LoVo (cell line): ENCODE measurements around the gene SPATA33.

Source experiments
- DNase-seq: peaks from one replicate; pipeline ENCODE4 v3.0.0-alpha.2; 2016; ENCODE audit warnings: low spot score

Gene SPATA33

DNA sequence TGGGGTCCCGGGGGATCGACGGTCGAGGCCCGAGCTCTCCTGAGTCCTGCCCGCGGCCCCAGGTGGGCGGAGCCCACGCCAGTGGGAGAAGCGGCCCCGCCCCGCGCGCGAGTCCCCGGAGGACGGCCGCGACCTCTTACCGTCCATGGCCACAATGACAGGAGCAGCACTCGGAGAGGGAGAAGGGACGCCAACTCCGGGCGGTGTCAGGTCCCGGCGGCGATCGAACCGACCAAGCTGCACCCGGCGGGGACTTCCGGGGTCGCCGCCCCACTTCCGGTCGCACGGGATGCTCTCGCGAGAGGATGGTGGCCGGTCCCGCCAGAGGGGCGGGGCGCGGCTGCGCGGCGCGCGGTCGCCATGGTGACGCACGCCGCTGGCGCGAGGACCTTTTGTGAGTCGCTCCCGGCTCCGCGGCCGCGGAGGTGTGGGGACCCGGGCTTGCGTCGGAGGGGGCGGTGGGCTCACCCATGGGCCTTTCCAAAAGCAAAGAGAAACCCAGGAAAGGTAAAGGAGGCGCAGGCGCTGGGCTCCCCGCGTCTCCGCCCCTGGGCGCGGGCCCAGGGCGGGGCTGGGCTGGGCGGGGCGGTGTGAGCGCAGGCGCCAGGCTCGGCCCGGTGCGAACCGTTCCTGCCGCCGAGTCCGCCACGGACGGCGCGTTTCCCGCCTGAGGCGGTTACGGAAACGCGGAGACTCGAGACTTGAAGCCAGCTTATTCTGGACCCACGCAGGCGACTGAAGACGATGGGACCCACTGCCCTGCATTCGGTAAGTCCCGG, at the start of gene SPATA33, which contains the start of gene CHMP1A:
SPATA33 (plus strand) TSS at position 395 of the 779 bp plus-strand sequence; CDS start at position 471, 76 bp downstream.
CHMP1A (minus strand) TSS at position 267 of the 779 bp plus-strand sequence; CDS start at position 147, 120 bp downstream.
- DNase-seq = peak; percentile 91

DNA sequence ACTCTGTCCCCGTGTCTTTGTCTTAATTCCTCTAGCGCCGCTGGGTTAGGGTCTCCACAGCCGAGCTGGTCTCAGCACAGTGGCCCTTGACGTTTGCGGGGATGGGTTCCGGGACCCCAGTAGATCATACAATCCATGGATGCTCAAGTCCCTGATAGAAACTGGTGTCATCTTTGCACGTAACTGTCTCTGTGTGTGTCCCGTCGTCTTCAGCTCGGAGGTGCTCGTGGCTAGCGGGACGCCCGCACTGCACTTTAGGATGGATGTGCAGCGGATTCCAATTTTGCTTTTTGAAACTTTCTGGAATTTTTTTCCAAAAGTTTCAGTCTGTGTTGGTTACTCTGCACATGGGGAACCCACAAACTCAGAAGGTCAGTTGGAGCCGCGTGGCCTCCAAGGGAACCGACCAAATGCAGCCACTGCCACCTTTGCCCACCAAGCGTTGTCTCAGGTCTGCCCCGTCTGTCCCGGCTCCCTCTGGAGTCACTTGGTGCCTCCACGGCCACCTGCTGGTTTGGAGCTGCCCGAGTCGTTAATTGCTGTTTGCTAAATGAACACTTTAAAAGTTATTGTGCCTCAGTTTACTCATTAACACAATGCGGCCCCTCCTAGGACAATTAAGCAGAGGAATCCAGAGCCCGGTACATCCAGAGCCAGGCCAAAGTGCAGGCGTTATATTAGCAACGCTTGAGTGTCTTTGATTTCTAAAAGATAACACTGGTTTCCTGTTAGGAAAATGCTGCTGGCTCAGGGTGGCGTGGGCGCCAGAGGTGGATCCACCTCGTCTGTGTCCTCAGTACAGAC, 49.5 kb upstream of the SPATA33 start:
- DNase-seq = no peak

DNA sequence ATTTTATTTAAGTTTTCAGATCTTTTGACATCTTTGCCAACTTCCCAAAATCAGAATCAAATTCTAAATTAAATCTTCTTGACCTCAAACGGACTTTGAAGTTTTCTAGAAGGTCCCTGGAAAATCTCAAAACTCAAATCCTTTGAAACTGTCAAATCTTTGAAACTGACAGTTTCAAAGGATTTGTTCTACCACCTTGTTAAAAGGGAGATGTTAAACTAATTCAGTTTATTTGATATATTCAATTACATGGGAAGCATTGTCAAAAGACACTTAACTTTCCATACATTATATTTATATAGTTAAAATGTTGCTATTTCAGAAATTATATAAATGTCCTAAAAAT, 47.6 kb upstream of the SPATA33 start:
- DNase-seq = no peak

DNA sequence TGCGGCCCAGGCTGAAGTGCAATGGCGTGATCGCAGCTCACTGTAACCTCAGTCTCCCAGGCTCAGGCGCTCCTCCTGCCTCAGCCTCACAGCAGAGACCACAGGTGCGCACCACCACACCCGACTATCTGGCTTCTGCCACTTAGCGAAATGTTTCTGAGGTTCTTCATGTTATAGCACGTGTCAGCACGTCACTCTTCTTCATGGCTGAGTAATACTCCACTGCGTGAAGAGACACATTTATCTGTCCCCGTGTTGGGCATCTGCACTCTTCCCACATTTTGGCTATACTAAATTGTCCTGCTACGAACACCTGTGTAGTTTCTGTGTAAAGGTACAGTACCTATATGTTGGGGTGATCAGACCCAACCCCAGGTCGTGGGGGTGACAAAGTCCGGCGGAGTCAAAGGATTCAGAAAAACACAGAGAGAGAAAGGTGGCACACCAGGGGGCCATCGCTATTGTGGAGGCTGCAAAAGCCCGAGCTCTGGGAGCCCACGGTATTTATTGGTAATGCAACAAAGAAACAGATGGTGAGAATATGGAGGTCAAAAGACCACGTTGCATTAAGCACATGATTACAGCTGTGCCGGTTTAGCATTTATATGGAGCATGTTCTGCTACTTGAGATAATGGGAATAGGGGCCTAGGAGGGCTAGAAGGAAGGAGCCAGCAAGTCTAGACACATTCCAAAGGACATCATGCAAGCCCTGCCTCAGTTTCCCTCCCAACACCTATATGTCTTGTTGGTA, 45.0 kb upstream of the SPATA33 start:
- DNase-seq = no peak

DNA sequence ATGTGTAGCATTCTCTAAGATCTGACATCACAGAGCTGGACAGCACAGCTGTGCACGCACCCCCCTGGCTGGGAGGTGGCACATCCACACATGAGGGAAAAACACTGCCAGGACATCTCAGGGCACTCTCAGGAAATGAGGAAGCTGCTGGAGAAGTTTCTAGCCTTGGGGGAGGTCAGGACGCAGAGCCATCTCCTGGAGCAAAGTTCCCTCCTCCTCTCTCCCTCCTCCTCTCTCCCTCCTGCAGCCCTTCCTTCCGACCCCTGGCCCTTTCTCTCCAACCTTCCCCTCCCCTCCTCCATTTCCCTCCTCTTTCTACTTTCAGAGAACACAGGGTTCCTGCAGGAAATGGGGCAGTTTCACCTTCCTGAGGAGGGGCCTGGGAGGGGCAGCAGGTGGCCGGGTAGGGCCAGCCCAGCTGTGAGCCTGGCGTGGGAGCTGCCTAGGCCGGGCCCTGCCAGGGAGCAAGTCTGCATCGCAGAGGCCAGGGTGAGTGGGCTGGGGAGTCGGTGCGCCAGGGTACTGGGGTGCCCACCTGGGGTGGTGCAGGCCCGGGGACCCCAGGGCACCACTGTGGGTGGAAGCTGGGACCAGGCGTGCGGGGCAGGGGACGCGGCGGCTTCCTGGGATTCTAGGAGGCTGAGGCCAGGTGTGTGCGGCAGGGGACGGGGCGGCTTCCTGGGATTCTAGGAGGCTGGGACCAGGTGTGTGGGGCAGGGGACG, 44.2 kb upstream of the SPATA33 start, which contains the start of gene DPEP1:
DPEP1 (plus strand) TSS at position 412 of the 723 bp plus-strand sequence. CDS start 16,769 bp downstream, outside the sequence.
- no peak for DNase-seq

DNA sequence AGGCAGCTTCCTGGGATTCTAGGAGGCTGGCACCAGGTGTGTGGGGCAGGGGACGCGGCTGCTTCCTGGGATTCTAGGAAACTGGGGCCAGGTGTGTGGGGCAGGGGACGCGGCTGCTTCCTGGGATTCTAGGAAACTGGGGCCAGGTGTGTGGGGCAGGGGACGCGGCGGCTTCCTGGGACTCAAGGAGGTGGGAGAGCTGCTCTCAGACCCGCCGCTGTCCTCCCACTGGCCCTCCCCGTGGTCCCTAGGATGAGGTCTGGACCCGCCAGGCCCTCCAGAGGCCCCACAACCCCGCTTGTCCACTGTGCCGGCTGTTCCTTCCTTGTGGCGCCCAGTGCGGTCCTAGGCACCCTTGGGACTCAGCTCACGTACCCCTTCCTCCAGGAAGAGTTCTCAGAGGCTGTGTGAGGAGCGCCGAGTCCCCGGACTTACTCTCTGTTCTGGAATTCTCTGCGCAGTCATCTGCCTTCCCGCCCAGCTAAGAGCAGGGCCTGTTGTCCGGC, 43.6 kb upstream of the SPATA33 start:
- DNase-seq = no peak

DNA sequence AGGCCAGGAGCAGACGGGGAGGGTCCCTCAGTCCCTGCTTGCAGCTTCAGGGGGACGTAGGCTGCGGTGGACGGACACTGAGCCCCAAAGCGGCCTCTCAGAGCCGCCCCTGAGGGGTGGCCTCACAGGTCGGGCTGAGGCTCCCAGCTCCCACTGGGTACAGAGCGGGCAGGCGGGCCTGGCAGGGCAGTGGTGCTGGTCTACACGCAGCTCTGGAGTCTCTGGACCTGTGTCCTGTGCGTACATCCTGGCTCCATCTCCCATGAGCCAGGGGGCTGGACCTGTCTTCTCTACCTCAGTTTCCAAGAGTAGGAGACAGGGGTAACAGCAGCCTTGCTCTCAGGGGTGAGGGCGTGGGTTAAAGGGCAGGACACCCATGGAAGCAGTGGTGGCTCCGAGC, 42.5 kb upstream of the SPATA33 start:
- DNase-seq = no peak

DNA sequence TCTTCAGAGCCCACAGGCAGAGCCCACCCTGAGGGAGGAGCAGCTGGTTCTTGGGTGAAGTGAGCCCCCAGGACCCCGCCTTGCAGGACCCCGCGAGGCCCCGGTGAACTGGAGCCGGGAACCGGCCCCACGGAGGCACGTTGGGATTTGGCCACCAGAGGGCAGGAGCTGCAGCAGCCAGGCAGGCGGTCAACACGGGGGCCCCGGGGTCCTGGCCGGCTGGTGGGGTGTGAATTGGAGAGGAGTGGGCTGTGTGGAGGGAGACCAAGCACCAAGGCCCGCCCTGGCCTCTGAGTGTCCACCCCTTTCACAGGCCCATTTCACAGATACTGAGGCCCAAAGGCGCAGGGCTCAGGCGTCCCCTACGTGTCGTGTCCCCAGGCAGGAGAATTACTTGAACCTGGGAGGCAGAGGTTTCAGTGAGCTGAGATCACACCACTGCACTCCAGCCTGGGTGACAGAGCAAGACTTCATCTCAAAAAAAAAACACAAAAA, 42.0 kb upstream of the SPATA33 start:
- DNase-seq = no peak

DNA sequence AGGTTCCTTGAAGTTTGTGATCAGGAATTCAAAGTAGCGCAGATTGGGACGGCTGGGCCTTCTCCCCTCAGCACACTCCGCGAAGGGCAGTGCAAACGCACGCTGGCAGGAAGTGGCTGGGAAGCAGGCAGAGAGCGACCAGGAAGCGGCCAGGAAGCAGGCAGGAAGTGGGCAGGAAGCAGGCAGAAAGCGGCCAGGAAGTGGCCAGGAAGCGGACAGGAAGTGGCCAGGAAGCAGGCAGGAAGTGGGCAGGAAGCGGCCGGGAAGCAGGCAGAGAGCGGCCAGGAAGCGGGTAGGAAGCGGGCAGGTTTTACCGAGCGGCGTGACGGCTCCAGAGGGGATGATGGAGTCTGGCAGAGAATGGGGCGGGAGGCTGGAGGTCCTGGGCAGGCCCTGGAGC, 41.0 kb upstream of the SPATA33 start:
- no peak for DNase-seq

DNA sequence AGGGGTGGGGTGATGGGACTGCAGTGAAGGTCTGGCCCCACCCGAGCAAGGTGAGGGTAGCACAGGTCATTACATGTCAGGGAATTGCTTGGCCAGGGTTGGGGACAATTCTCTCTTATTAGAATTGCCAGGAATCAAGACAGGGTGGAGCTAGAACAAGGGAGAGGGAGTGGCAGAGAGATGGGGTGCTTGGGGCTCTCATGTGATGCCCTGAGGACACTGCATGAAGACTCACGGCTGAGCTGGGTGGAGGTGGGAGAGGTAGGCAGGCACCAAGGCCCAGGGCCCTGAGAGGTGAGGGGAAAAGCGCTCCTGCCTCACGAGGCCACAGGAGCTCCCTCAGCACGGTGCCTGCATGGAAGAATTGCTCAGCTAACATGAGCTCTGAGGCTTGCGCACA, 40.6 kb upstream of the SPATA33 start:
- no peak for DNase-seq

DNA sequence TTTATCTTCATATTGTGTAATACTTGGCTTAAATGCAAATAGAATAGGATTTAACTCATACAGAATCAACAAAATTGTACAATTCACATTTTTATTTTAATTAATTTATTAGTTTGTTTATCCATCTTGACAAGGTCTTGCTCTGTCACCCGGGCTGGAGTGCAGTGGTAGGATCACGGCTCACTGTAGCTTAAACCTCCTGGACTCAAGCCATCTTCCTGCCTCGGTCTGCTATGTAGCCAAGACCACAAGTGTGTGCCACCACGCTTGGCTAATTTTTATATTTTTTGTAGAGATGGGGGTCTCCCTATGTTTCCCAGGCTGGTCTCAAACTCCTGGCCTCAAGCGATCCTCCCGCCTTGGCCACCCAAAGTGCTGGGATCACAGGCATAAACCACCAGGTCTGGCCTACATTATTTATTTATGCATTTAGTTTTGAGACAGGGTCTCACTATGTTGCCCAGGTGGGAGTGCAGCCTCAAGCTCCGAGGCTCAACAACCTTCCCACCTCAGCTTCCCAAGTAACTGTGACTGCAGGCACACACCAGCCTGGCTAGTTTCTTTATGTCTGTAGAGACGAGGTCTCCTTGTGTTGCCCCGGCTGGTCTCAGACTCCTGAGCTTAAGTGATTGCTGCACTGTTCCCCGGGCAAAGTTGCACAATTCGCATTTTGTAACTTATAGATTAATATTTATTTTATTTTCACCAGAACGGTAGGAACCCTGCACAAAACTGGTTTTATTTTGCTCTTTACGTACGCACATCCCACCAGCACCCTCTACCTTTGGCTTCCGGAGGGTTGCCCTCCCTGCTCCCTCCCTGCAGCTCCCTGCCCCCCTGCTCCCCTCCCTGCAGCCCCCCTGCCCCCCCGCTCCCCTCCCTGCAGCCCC, 39.3 kb upstream of the SPATA33 start:
- DNase-seq = no peak

DNA sequence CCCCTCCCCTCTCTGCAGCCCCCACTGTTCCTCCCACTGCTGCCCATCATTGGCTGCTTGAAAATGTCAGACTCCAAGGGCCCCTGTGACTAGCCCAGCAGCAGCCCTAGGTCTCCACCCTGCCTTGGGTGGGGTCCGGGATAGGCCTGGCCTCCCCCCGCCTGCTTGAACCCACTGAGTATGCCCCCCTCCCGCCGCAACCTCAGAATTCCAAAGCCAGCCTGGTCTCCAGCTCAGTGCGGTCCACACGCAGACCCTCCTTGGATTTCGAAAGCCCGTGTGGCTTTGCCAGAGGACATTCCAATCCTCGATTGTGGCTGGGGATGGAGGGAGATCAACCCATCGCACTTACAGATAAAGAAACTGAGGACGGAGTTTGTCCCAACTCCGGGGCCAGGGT, 37.8 kb upstream of the SPATA33 start:
- no peak for DNase-seq

DNA sequence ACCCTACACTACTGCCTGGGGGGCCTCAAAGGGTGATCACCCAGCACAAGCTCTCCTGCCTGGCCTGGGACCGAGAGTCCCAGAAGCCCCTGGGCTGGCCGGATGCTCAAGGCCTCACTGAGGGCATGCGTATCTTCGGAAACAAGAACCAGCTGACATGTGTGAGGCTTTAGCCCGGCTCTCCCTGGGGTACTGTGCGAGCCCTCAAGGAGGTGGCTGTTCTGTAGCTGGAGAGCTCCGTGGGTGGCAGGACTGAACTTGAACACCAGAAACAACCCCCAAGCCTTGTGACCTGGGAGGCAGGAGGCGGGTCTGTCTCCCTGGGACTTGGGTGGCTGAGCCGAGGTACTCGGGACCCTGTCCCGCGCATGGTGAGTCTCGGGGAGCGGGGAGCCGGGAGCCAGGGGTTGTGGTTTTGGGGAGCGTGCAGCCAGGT, 37.2 kb upstream of the SPATA33 start:
- DNase-seq = no peak

DNA sequence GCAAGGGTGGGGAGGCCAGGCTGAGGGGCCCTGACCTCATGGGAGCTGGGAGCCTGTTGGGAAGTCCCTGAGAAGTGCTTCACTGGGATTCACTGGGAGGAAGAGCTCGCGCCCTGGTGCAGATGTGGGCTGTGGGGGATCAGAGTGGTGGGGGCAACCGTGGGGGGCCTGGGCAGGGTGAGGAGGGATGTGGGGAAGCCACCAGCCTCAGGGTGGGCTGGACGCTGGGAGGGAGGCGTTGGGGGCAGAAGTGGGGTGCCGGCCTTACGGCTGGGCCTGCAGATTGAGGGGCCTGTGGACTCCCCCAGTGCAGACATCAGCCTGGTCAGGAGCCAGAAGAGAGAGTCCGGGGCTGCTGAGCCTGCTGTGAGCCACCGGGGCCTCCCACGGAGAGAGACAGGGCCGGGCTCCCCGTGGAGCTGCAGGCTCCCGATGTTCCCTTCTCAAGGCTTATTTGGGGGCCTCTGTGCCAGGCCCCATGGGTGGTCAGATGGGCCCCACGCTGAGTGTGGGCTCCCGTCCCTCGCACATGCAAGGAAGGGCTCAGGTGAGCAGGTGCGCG, 36.4 kb upstream of the SPATA33 start:
- DNase-seq = no peak

DNA sequence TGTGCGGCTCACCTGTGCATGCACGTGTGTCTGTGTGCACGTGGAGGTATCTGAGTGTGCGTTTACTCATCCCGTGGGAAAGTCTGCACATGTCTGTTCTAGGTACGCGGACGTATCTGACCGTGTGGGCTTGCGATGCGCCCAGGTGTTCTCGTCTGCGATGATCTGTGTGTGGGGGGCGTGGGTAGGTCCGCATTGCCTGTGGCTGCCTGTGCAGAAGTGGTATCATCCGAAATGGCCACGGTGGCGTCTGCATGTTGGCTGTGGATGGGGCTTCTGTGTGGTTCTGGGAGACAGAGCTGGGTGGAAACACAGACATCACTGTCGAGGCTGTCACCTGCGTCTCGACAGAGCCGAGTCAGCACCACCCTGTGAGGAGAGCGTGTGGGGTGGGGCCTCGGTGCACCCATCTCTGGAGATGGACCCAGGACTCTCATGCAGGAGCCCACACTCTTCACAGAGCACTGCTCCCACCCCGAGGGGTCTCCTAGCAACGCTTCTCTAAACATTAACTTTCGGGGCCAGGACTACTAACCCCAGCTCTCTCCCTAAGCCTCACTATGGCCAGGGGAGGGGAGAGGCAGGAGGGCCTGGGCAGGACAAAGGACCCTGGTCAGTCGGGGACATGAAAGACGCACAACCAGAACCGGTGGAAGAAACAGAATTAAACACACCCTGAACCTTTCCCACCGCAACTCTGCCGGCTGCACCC, 35.8 kb upstream of the SPATA33 start:
- no peak for DNase-seq

DNA sequence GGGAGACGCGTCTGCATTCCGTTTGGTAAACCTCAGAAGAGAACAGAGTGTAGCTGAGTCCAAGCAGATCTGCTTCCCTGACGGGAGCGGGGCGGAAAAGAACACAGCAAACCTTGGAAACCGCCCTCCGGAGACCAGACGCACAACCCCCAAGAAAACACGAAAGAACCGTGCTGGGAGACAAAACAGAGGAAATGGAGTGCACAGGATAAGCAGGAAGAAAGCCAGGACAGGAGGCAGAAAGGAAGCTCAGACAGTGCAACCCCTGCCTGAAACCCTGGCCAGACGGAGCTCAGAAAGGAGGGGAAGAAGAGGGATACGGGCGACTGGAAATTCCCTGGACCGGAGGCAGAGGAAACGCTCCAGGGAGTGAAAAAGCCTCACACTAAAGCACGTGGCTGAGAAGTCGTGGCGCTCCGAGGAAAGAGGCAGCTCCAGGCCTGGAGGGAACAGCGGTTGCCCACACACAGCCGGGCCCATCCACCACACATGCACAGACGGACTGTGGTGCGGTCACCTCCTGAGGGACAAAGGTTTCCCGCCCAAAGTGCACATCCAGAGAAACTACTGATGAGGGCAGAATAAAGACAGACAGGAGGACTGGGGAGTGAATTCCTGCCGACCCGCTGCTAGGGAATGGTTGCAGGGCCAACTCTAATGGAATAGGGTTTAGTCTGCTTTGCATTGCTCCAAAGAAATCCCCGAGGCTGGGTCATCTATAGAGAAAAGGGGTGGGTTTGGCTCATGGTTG, 34.0 kb upstream of the SPATA33 start:
- no peak for DNase-seq

DNA sequence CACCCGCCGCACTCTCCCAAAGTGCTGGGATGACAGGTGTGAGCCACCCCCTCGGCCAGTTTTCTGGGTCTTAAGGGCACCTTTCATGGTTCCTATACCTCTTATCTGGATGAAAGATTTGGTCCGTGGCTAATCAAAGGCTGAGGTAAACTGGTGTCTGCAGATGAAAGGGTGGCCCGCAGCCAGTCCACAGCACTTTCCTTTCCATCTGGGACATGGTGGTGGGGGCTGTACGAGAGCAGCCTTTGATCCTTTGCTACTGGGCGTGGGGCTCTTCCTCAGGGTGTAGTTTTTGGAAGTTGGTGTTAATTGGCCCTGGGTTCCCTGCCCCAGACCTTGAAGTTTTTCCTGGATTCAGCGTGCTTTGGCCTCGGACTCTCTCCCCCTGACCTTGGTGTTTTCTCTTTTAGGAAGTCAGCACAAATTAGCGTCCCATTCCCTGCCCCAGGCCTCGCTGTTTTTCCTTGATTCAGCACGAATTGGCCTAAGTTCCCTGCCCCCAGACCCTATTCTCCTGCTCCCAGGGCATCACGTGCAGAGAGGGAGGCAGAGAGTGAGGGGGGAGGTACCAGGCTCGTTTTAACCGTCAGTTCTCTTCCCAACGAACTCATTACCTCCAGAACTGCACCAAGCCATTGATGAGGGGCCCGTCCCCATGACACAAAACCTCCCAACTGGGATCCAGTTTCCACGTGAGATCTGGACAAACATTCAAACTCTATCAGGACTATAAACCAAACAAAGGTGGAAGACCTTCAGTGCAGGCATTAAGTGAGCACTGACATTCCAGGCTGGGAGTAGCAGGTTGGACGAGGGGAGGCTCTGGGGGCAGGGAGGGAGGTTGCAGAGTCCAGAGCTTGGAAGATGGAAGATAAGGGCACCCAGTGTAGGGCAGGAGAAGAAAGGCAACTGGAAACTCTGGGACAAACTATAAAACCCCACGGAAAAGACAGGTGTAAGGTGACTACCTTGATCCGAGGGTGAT, 32.6 kb upstream of the SPATA33 start:
- DNase-seq = no peak
